HepG2 (cell line): ENCODE data around the gene PMM2.

Source experiments
- ARID5B ChIP-seq: IDR thresholded peaks from 2 replicates; pipeline ENCODE4 v1.4.0; 2020; ENCODE audit warnings: mild to moderate bottlenecking, missing genetic modification reagents
- CEBPG ChIP-seq: IDR thresholded peaks from 2 replicates; pipeline ENCODE4 v1.6.1; 2016
- EP300 ChIP-seq, 3 experiments: sonication (generic) in 1 of 3; formaldehyde crosslinking in 1 of 3; IDR thresholded peaks; 2 replicates each; pipeline versions ENCODE4 v1.5.1 to v1.6.1; 2011 to 2020; ENCODE audit warnings: low read depth in 2 of 3, low read length in 2 of 3, borderline replicate concordance in 1 of 3, improper control_type of control experiment in 1 of 3, mild to moderate bottlenecking in 1 of 3, missing genetic modification reagents in 1 of 3, moderate library complexity in 1 of 3
- ZNF350 ChIP-seq: sonication (generic); formaldehyde crosslinking; IDR thresholded peaks from 2 replicates; pipeline ENCODE4 v1.4.0; 2020; ENCODE audit warnings: mild to moderate bottlenecking, low read depth, missing genetic modification reagents, borderline replicate concordance

GRCh38 chr16:8877894-8878522 lies 80.4 kb downstream of the PMM2 start:
- TF ChIP-seq CEBPG (CRISPR knock-in tag) (no peak), EP300 (IDR thresholded peaks at IDR 0.05; ENCODE audit: low read depth in 2 of 2, low read length in 2 of 2) (no peak), EP300 (CRISPR knock-in tag; IDR thresholded peaks at IDR 0.05; ENCODE audit: borderline replicate concordance) (no peak), ZNF350 (no peak), ARID5B (CRISPR knock-in tag) (no peak)
